WTC11 (cell line): Measurements from ENCODE around the gene FNDC11. TPM values are rescaled to one million over a fixed set of nuclear protein-coding genes. Genes with fewer than 3 reads are reported as not detected.

Experiments used
- ATAC-seq: fragments of 200-7000 bp; cut with Tn5 transposase; 2 replicates; pipeline ENCODE4 v1.10.0; 2021; ENCODE audit warnings: mild to moderate bottlenecking, moderate library complexity
- CTCF ChIA-PET: fragments of 300-600 bp; sonication (Branson Sonifier 250); formaldehyde crosslinking; loops from one replicate; lab custom pipeline; 2021; ENCODE audit warnings: antibody characterized with exemption; lab: Charles Lee
- POLR2A ChIA-PET: fragments of 350-600 bp; sonication (Branson Sonifier 250); formaldehyde crosslinking; loops from one replicate; lab custom pipeline; 2021; ENCODE audit warnings: antibody characterized with exemption; lab: Charles Lee
- DNase-seq: peaks from one replicate; pipeline ENCODE4 v3.0.0; 2021; ENCODE audit warnings: low spot score
- H3K27ac Mint-ChIP-seq: 2 replicates; pipeline ENCODE4 v1.8.0; 2021; ENCODE audit warnings: mixed read lengths
- H3K27me3 Mint-ChIP-seq: 2 replicates; pipeline ENCODE4 v1.8.0; 2021; ENCODE audit warnings: low read depth, mild to moderate bottlenecking, moderate library complexity, mixed read lengths
- H3K36me3 Mint-ChIP-seq: 2 replicates; pipeline ENCODE4 v1.8.0; 2021; ENCODE audit warnings: mixed read lengths
- H3K4me1 Mint-ChIP-seq: 2 replicates; pipeline ENCODE4 v1.8.0; 2022; ENCODE audit warnings: mixed read lengths
- H3K4me3 Mint-ChIP-seq: 2 replicates; pipeline ENCODE4 v1.8.0; 2021; ENCODE audit warnings: mild to moderate bottlenecking, moderate library complexity, mixed read lengths
- H3K9me3 Mint-ChIP-seq: 2 replicates; pipeline ENCODE4 v1.8.0; 2021; ENCODE audit warnings: mixed read lengths
- CREM ChIP-seq: sonication (generic); formaldehyde crosslinking; IDR thresholded peaks from 2 replicates; pipeline ENCODE4 v1.8.1; 2022; ENCODE audit warnings: mild to moderate bottlenecking, missing genetic modification reagents, moderate library complexity
- CTCF ChIP-seq: fragments of 200-600 bp; IDR thresholded peaks from 2 replicates; pipeline ENCODE4 v1.8.0; 2022; ENCODE audit warnings: antibody characterized with exemption
- E2F1 ChIP-seq: sonication (generic); formaldehyde crosslinking; IDR thresholded peaks from 2 replicates; pipeline ENCODE4 v1.8.0; 2022; ENCODE audit warnings: mild to moderate bottlenecking, missing genetic modification reagents
- ETV6 ChIP-seq: sonication (generic); formaldehyde crosslinking; IDR thresholded peaks from 2 replicates; pipeline ENCODE4 v1.8.1; 2022; ENCODE audit warnings: mild to moderate bottlenecking, missing genetic modification reagents
- FOXP1 ChIP-seq: sonication (generic); formaldehyde crosslinking; IDR thresholded peaks from 2 replicates; pipeline ENCODE4 v1.8.0; 2022; ENCODE audit warnings: missing genetic modification reagents, mild to moderate bottlenecking, moderate library complexity, borderline replicate concordance
- JUN ChIP-seq: sonication (generic); formaldehyde crosslinking; IDR thresholded peaks from 2 replicates; pipeline ENCODE4 v1.8.0; 2023; ENCODE audit warnings: mild to moderate bottlenecking, missing genetic modification reagents
- SP1 ChIP-seq: sonication (generic); formaldehyde crosslinking; conservative IDR thresholded peaks from 2 replicates; pipeline ENCODE4 v1.8.1; 2022; ENCODE audit warnings: missing genetic modification reagents
- ZNF281 ChIP-seq: sonication (generic); formaldehyde crosslinking; IDR thresholded peaks from 2 replicates; pipeline ENCODE4 v1.8.0; 2023; ENCODE audit warnings: mild to moderate bottlenecking, missing genetic modification reagents
- total RNA-seq: library from RNA; stranded (reverse); gene quantifications from 3 replicates; pipeline ENCODE4 v1.2.3, GENCODE V29; 2021
- TF ChIP-seq, protein P1 (sequence below): sonication (generic); formaldehyde crosslinking; IDR thresholded peaks from 2 replicates; pipeline ENCODE4 v1.8.0; 2023; ENCODE audit warnings: missing genetic modification reagents
- TF ChIP-seq, protein P2 (sequence below): fragments of 250-450 bp; sonication (Bioruptor Pico); IDR thresholded peaks from 2 replicates; pipeline ENCODE4 v1.9.0; 2021; ENCODE audit warnings: mild to moderate bottlenecking

FNDC11 gene
- total RNA-seq, 1 experiment from 2014 or later = 3.8 TPM

- ATAC-seq (no peak), DNase-seq (no peak)
- no peaks in the 10 kb centered on the region for H3K36me3 Mint-ChIP-seq
- no peak overlapping the region for H3K27ac Mint-ChIP-seq
- H3K9me3 Mint-ChIP-seq = no peaks in the 10 kb centered on the region
- POLR2A ChIA-PET = no interaction called here
- TF ChIP-seq ETV6 (CRISPR knock-in tag) = no peak
- no peak for TF ChIP-seq CTCF
- no peak for TF ChIP-seq ZNF281 (CRISPR knock-in tag)
- no peak for TF ChIP-seq SP1 (CRISPR knock-in tag)
- TF ChIP-seq CREM = no peak
- TF ChIP-seq E2F1 (CRISPR knock-in tag) = no peak
- TF ChIP-seq, all 79 proteins: peak for 0
- Mint-ChIP-seq H3K27me3 (no peaks in the 10 kb centered on the region), H3K4me1 (no peaks in the 10 kb centered on the region), H3K4me3 (no peak overlapping the region)
- CTCF ChIA-PET = interaction anchor here (0.7 to 1.3 kb wide), 2 partner anchors 29 to 30 kb away, joined by 3 to 5 read pairs; partner anchors contain the start of gene PTK6
Observed at GRCh38 chr20:63567386-63568169, 13.6 kb downstream of the FNDC11 start.

DNA sequence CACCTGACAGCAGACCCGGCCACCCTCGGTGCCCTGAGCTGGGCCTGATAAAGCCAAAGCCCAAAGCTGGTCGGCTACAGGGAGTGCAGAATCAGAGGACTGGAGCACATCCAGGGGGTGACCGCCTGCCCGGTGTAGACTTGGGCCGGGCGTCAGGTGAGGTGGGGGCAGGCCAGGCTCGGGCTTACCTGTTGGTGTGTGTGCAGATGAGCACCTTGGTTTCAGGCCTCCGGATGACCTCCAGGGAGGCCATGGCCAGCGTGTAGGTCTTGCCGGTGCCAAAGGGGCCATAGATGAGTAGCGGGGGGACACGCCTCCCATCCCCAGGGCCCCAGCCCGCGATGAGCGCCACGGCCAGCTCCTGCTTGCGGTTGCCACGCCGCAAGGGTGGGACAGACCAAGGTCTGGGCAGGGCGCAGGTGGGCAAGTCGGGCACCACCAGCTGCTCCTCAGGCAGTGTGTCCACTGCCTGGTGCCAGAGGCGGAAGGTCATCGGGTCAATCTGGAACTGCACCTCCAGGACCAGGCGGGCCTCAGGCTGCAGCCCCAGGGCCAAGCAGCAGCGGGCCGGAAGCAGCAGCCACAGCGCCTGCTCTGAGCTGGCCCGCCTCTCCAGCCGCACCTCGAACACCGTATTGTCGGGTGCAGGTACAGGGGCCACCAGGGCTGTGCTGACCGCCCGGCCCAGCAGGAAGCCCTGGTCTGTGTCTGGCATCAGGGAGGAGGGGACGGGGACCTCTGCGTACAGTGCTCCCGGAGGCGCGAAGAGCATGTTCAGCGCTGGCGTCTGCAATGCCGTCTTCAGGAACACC lies 14.4 kb downstream of the FNDC11 start:
- no peaks in the 10 kb centered on the region for H3K4me1 Mint-ChIP-seq
- H3K27ac Mint-ChIP-seq = no peak overlapping the region
- no peak overlapping the region for H3K4me3 Mint-ChIP-seq
- H3K27me3 Mint-ChIP-seq = no peaks in the 10 kb centered on the region
- CTCF ChIA-PET = interaction anchor here (0.7 to 1.0 kb wide), 3 partner anchors 12 to 207 kb away, joined by 3 read pairs; partner anchors contain the start of gene PTK6
- no peaks in the 10 kb centered on the region for H3K9me3 Mint-ChIP-seq
- no peaks in the 10 kb centered on the region for H3K36me3 Mint-ChIP-seq
- POLR2A ChIA-PET = no interaction called here
- DNase-seq (no peak), ATAC-seq (no peak)
- TF ChIP-seq JUN (CRISPR knock-in tag) (no peak), CTCF (no peak), FOXP1 (CRISPR knock-in tag) (0 out of 2 replicates have a peak, but pooled peaks have one; percentile 19)
- TF ChIP-seq, protein P1, sequence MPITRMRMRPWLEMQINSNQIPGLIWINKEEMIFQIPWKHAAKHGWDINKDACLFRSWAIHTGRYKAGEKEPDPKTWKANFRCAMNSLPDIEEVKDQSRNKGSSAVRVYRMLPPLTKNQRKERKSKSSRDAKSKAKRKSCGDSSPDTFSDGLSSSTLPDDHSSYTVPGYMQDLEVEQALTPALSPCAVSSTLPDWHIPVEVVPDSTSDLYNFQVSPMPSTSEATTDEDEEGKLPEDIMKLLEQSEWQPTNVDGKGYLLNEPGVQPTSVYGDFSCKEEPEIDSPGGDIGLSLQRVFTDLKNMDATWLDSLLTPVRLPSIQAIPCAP (CRISPR knock-in tag) = no peak
- TF ChIP-seq, protein P2, sequence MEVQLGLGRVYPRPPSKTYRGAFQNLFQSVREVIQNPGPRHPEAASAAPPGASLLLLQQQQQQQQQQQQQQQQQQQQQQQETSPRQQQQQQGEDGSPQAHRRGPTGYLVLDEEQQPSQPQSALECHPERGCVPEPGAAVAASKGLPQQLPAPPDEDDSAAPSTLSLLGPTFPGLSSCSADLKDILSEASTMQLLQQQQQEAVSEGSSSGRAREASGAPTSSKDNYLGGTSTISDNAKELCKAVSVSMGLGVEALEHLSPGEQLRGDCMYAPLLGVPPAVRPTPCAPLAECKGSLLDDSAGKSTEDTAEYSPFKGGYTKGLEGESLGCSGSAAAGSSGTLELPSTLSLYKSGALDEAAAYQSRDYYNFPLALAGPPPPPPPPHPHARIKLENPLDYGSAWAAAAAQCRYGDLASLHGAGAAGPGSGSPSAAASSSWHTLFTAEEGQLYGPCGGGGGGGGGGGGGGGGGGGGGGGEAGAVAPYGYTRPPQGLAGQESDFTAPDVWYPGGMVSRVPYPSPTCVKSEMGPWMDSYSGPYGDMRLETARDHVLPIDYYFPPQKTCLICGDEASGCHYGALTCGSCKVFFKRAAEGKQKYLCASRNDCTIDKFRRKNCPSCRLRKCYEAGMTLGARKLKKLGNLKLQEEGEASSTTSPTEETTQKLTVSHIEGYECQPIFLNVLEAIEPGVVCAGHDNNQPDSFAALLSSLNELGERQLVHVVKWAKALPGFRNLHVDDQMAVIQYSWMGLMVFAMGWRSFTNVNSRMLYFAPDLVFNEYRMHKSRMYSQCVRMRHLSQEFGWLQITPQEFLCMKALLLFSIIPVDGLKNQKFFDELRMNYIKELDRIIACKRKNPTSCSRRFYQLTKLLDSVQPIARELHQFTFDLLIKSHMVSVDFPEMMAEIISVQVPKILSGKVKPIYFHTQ = no peak
